AG09309 (cell line): ENCODE results near the gene WDR5.

Experiments
- DNase-seq: peaks from one replicate; pipeline ENCODE4 v3.0.0-alpha.2; 2010; ENCODE audit warnings: low read depth
- H3K4me3 ChIP-seq: 2 replicates; pipeline ENCODE4 v1.5.1; 2011; ENCODE audit warnings: mild to moderate bottlenecking, low read depth, low read length, moderate library complexity; ENCODE audit not compliant: control insufficient read depth
- TF ChIP-seq, protein P1 (sequence below): IDR thresholded peaks from 2 replicates; pipeline ENCODE4 v1.5.1; 2011; ENCODE audit warnings: mild to moderate bottlenecking, low read depth, low read length, inconsistent platforms; ENCODE audit not compliant: insufficient read depth, control insufficient read depth; ENCODE audit errors: missing control alignments

WDR5 gene

DNA sequence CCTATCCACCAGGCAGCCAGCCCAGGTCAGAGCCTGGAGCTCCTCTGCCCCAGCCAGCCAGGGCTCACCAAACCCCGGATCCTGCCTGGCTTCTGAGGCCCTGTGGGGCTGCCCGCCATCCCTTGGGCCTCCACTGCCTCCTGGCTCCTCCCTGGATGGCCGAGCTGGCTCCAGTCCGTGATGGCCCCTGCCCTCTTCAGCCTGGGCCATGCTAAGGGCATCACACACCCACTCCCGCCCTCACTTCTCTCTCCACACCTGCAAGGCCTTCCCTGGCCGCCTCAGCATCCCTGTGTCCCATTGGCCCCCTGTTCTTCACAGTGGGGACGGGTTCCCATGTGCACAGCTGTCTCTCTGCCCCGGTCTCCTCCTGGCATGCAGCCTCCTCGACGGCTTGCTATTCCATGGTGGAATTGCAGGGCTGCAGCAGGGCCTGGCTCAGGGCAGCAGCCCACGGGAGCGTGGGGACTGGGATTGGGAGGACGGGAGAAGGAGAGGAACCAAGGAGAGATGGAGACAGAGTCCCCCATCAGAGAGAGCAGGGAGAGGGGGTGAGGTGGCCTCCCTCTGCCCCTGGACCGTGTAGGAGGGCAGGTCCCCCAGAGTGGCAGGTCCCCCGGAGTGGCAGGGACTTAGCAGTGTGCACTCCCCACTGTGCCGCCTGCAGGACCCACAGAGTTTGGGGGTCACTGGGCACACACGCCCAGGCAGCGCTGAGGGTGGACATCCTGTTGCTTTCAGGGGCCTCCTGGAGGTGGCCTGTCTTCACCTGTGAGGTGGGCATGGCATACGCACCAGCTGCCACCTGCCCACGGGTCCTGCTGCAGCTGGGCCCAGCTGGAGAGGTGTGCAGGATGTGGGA is 45.1 kb downstream of the WDR5 start:
- TF ChIP-seq, protein P1, sequence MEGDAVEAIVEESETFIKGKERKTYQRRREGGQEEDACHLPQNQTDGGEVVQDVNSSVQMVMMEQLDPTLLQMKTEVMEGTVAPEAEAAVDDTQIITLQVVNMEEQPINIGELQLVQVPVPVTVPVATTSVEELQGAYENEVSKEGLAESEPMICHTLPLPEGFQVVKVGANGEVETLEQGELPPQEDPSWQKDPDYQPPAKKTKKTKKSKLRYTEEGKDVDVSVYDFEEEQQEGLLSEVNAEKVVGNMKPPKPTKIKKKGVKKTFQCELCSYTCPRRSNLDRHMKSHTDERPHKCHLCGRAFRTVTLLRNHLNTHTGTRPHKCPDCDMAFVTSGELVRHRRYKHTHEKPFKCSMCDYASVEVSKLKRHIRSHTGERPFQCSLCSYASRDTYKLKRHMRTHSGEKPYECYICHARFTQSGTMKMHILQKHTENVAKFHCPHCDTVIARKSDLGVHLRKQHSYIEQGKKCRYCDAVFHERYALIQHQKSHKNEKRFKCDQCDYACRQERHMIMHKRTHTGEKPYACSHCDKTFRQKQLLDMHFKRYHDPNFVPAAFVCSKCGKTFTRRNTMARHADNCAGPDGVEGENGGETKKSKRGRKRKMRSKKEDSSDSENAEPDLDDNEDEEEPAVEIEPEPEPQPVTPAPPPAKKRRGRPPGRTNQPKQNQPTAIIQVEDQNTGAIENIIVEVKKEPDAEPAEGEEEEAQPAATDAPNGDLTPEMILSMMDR = no peak
- DNase-seq = no peak
- no peak overlapping the region for H3K4me3 ChIP-seq

DNA sequence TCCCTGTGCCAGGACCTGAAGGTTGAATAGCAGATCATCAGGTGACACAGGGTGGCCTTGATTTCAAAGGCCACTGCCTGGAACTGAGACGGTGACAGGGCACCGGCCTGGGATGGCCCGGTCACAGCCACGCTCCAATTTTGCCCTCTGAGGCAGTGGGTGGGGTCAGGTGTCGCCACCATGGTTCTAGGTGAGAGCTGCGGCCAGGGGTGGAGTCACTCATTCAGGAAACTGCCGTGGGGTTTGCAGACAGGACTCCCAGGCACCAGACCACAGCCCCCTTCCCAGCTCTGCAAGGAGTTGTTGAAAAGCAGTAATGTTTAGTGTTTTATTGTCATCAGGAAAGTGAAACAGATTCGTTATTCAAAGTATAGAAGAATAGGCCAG is 45.8 kb downstream of the WDR5 start:
- TF ChIP-seq, protein P1 = no peak
- no peak for DNase-seq
- H3K4me3 ChIP-seq = no peak overlapping the region

DNA sequence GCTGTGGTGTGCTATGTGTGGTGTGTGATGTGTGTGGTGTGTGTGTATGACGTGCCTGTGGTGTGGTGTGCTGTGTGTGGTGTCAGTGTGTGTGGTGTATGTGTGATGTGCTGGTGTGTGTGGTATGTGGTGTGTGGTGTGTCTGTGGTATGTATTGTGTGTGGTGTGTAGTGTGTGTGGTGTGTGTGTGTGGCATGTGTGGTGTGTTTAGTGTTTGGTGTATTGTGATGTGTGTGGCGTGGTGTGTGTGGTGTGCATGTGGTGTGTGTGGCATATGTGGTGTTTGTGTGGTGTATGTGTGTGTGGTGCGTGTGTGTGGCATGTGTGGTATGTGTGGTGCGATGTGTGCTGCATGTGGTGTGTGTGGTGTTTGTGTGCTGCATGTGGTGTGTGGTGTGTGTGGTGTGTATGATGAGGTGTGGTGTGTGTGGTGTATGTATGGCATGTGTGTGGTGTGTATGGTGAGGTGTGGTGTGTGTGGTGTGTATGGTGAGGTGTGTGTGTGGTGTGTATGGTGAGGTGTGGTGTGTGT is 46.7 kb downstream of the WDR5 start:
- DNase-seq = no peak
- TF ChIP-seq, protein P1 = no peak
- H3K4me3 ChIP-seq = no peak overlapping the region

DNA sequence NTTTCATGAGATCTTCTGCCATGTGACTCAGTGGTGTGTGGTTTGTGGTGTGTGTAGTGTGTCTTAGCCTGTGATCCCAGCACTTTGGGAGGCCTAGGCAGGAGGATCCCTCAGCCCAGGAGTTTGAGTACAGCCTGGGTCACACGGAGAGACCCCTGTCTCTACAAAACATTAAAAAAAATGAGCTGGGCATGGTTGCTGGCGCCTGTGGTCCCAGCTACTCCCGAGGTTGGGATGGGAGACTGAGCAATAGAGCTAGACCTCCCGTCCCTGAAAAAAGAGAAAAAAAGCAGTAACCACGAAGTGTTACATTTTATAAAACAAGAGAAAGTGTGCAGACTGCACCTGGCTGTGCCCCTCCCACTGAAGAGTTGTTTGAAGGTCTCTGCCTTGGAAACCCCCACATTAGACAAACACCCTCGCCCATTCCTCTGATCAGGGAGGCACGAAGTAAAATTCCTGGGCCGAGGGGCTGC is 49.7 kb downstream of the WDR5 start:
- no peak for DNase-seq
- TF ChIP-seq, protein P1 = no peak
- H3K4me3 ChIP-seq = no peak overlapping the region

DNA sequence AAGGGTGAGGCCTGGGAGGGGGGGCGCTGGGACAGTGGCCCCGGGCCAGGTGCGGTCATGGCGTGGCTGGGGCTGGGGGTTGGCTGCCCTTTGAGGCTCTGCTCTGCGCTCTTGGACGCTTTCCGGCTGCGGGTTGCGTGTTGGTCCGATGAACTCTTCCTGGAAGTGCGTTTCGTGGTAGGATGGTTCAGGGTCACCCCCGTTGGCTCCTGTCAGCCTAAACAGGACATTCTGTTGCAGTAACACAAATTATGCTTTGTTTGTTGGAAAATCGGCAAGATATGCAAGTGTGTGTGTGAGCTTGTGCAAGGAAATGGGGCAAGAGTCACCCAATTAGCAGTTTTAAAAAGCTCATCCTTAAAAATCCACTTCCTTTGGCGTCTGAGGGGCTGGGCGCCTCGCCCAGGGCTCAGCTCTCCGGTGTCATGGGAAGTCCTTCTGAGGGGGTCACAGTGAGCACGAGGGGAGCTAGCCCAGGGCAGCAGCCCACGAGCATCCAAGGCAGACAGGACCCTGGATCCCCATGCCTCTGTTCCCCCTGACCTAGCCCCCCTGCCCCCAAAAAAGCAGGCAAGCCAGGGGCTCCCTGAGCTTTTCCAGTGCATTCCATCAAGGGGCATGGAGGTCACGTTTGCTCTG is 50.7 kb downstream of the WDR5 start:
- H3K4me3 ChIP-seq = no peak overlapping the region
- DNase-seq = no peak
- TF ChIP-seq, protein P1 = no peak

DNA sequence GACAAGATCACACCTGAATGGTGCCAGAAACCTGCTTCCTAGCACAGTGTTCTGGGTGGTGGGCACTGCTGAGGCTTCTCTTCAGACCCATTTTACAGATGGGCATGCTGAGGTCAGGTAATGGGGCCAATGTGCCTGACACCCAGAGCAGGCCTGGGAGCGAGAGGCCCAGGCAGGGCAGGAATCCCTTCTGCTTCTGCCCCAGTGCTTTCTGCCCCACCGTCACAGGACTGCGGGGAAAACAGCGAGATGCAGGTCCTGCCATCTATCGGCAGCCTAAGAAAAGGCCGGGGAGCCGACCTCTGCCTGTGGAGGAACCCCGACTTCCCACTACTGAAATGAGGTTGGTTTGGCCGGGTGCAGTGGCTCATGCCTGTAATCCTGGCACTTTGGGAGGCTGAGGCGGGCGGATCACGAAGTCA is 51.2 kb downstream of the WDR5 start:
- H3K4me3 ChIP-seq = no peak overlapping the region
- no peak for DNase-seq
- TF ChIP-seq, protein P1 = no peak
